GM18907 (cell line): ENCODE data around the gene DEFB128.
"Not testable (repeated sequence)": the region's sequence is repeated elsewhere in the genome, so short reads cannot be mapped to it uniquely, and the experiment has no call there.

ENCODE experiments used
- ATAC-seq: cut with Tn5 transposase; IDR thresholded peaks from one replicate; pipeline ENCODE4 v1.9.1; 2021; ENCODE audit warnings: mild to moderate bottlenecking, moderate library complexity; ENCODE audit not compliant: unreplicated experiment

The DEFB128 gene

GRCh38 chr20:189611-190010 is at the start of gene DEFB128:
Gene DEFB128, minus strand, starts transcription at chr20:189711. Its CDS starts 88 bp downstream, at chr20:189623.
- ATAC-seq, result no peak

GRCh38 chr20:237929-238328 is 48.4 kb upstream of the DEFB128 start:
- no peak for ATAC-seq

GRCh38 chr20:237489-237888 is 48.0 kb upstream of the DEFB128 start:
- ATAC-seq, result no peak

GRCh38 chr20:235891-236290 is 46.4 kb upstream of the DEFB128 start:
- no peak for ATAC-seq

- ATAC-seq, result no peak
Measured at GRCh38 chr20:227439-228105, 38.1 kb upstream of the DEFB128 start.

GRCh38 chr20:226958-227357 is 37.4 kb upstream of the DEFB128 start, which contains the start of gene DEFB129:
Gene DEFB129, plus strand, starts transcription at chr20:227258. Its CDS starts 31 bp downstream, at chr20:227289.
- ATAC-seq, result no peak

GRCh38 chr20:225879-226278 is 36.4 kb upstream of the DEFB128 start:
- ATAC-seq, result not testable (repeated sequence)

- ATAC-seq, result no peak
Measured at GRCh38 chr20:221258-221830, 31.8 kb upstream of the DEFB128 start.

GRCh38 chr20:219290-220115 is 30.0 kb upstream of the DEFB128 start:
- no peak for ATAC-seq

GRCh38 chr20:217266-217665 is 27.8 kb upstream of the DEFB128 start:
- no peak for ATAC-seq

GRCh38 chr20:215796-216195 is 26.3 kb upstream of the DEFB128 start:
- ATAC-seq, result no peak

- no peak for ATAC-seq
Measured at GRCh38 chr20:214383-214782, 24.9 kb upstream of the DEFB128 start.

GRCh38 chr20:210809-211502 is 21.4 kb upstream of the DEFB128 start:
- ATAC-seq, result no peak

- ATAC-seq, result no peak
Measured at GRCh38 chr20:208942-209566, 19.5 kb upstream of the DEFB128 start.

- not testable (repeated sequence) for ATAC-seq
Measured at GRCh38 chr20:203630-204029, 14.1 kb upstream of the DEFB128 start.

- ATAC-seq, result no peak
Measured at GRCh38 chr20:199996-200395, 10.5 kb upstream of the DEFB128 start.

- no peak for ATAC-seq
Measured at GRCh38 chr20:198225-198624, 8.7 kb upstream of the DEFB128 start.

- ATAC-seq, result no peak
Measured at GRCh38 chr20:187733-188132, 1.8 kb downstream of the DEFB128 start.

- no peak for ATAC-seq
Measured at GRCh38 chr20:184288-184687, 5.2 kb downstream of the DEFB128 start.

GRCh38 chr20:168876-169275 is 20.6 kb downstream of the DEFB128 start:
- ATAC-seq, result no peak

GRCh38 chr20:164618-165017 is 24.9 kb downstream of the DEFB128 start:
- ATAC-seq, result no peak
